ENCODE results near the gene OTUD4. TPM values are rescaled to one million over a fixed set of nuclear protein-coding genes. Genes with fewer than 3 reads are reported as not detected.

The OTUD4 gene
- total and polyA plus RNA-seq, 9 of the 15 experiments (the other 6 are each of a cell fraction or from before 2014, with no cell fraction given), result 4.2 to 29.0 (median 24.8) TPM

- peak overlapping the region; percentile 31; the same call in 1 of the 3 replicates for H3K27ac ChIP-seq (ENCODE audit: extremely low read depth, low read depth, low read length)
- H3K27me3 ChIP-seq (ENCODE audit: control insufficient read depth in 2 of 2, insufficient read depth in 2 of 2, low read length in 2 of 2), result no peaks in the 10 kb centered on the region
- TF ChIP-seq POLR2A (conservative IDR thresholded peaks at IDR 0.05) (0 out of 2 replicates have a peak, but pooled peaks have one; percentile 32), ETV6 (IDR thresholded peaks at IDR 0.05; ENCODE audit: borderline replicate concordance in 1 of 2, low read depth in 2 of 2, low read length in 1 of 2) (no peak), ETV6 (CRISPR knock-in tag; IDR thresholded peaks at IDR 0.05; ENCODE audit: borderline replicate concordance) (no peak), BRF1 (IDR thresholded peaks at IDR 0.05; ENCODE audit: borderline replicate concordance, extremely low read depth, insufficient read length) (no peak), POLR2AphosphoS5 (IDR thresholded peaks at IDR 0.05; ENCODE audit: control insufficient read depth, insufficient read depth, low read depth, low read length) (peak; percentile 25; the same call in 1 of the 2 replicates), BCL6 (CRISPR knock-in tag; IDR thresholded peaks at IDR 0.05) (no peak)
- intact Hi-C loops (cut with micrococcal nuclease), result no loop called here
- H2AFZ ChIP-seq (ENCODE audit: low read depth, low read length), result no peak overlapping the region
- no peak overlapping the region for H3K4me2 ChIP-seq (ENCODE audit: insufficient read depth, low read length)
- WGBS (ENCODE audit: insufficient coverage, low coverage, missing lambda C conversion rate), result 41% methylated on average over 2 of the region's 2 CpGs
- no peaks in the 10 kb centered on the region for H3K9me3 ChIP-seq (replicated peaks; ENCODE audit: control insufficient read depth, insufficient read depth, low read depth, low read length)
- no peaks in the 10 kb centered on the region for H3K4me1 ChIP-seq (replicated peaks in 1 of 2; ENCODE audit: control insufficient read depth in 2 of 2, insufficient read depth in 2 of 2, low read length in 2 of 2)
- BruUV-seq (replicated peaks), result no TSS peak
- CTCF ChIA-PET (ENCODE audit: low intra/inter-chr PET ratio), result no interaction called here
- no peak overlapping the region for H3K4me3 ChIP-seq
- H4K20me1 ChIP-seq (replicated peaks; ENCODE audit: control insufficient read depth, insufficient read depth, low read length), result no peaks in the 10 kb centered on the region
- in situ Hi-C loops (cut with MboI), result no loop called here
- H3K36me3 ChIP-seq (ENCODE audit: control insufficient read depth, insufficient read depth, low read length), result peaks cover 79% of the 10 kb centered on the region
- H3K79me2 ChIP-seq (ENCODE audit: control insufficient read depth, insufficient read depth, low read length), result no peaks in the 10 kb centered on the region
- H3K9me1 ChIP-seq (ENCODE audit: control insufficient read depth, insufficient read depth, low read length), result no peaks in the 10 kb centered on the region
- no peak for FAIRE-seq
- ATAC-seq, result peak; percentile 42
- peak in 1 of 4 experiments; percentile 3 for DNase-seq (ENCODE audit: extremely low read depth in 1 of 4, low spot score in 3 of 4)
- POLR2A ChIA-PET, result interaction anchor here (0.6 to 0.8 kb wide), 2 partner anchors 11 to 33 kb away, joined by 3 read pairs; partner anchors contain the start of gene ANAPC10
- H3K9ac ChIP-seq (ENCODE audit: insufficient read depth in 1 of 2, low read depth in 2 of 2, low read length in 2 of 2), result no peak overlapping the region
These were observed 49.5 kb downstream of the OTUD4 start for GRCh38 chr4:145130788-145131399.

- Histone ChIP-seq H3K9me1 (ENCODE audit: control insufficient read depth, insufficient read depth, low read length) (no peaks in the 10 kb centered on the region), H3K36me3 (ENCODE audit: control insufficient read depth, insufficient read depth, low read length) (peaks cover 83% of the 10 kb centered on the region), H2AFZ (ENCODE audit: low read depth, low read length) (no peak overlapping the region), H3K9me3 (replicated peaks; ENCODE audit: control insufficient read depth, insufficient read depth, low read depth, low read length) (no peaks in the 10 kb centered on the region), H3K4me3 (no peak overlapping the region), H3K79me2 (ENCODE audit: control insufficient read depth, insufficient read depth, low read length) (no peaks in the 10 kb centered on the region), H4K20me1 (replicated peaks; ENCODE audit: control insufficient read depth, insufficient read depth, low read length) (no peaks in the 10 kb centered on the region), H3K27ac (ENCODE audit: extremely low read depth, low read depth, low read length) (no peak overlapping the region), H3K4me2 (ENCODE audit: insufficient read depth, low read length) (no peak overlapping the region), H3K27me3 (ENCODE audit: control insufficient read depth in 2 of 2, insufficient read depth in 2 of 2, low read length in 2 of 2) (no peaks in the 10 kb centered on the region), H3K4me1 (replicated peaks in 1 of 2; ENCODE audit: control insufficient read depth in 2 of 2, insufficient read depth in 2 of 2, low read length in 2 of 2) (no peaks in the 10 kb centered on the region), H3K9ac (ENCODE audit: insufficient read depth in 1 of 2, low read depth in 2 of 2, low read length in 2 of 2) (no peak overlapping the region)
- ATAC-seq (peak; percentile 31), FAIRE-seq (no peak), DNase-seq (ENCODE audit: extremely low read depth in 1 of 4, low spot score in 3 of 4) (no peak)
- intact Hi-C loops (cut with micrococcal nuclease) (no loop called here), in situ Hi-C loops (cut with MboI) (no loop called here)
- BruUV-seq (replicated peaks), result no TSS peak
- CTCF ChIA-PET (ENCODE audit: low intra/inter-chr PET ratio), result no interaction called here
- POLR2A ChIA-PET, result no interaction called here
- TF ChIP-seq RAD21 (CRISPR knock-in tag; conservative IDR thresholded peaks at IDR 0.05 in 1 of 2, IDR thresholded peaks at IDR 0.05 in 1 of 2), result no peak
- no peak for TF ChIP-seq E2F1 (CRISPR knock-in tag; IDR thresholded peaks at IDR 0.05)
These were observed 50.3 kb downstream of the OTUD4 start for GRCh38 chr4:145130130-145130529.

Measured in K562 (cell line).